Measurements from ENCODE around the gene SPACA4.

SPACA4 gene

DNA sequence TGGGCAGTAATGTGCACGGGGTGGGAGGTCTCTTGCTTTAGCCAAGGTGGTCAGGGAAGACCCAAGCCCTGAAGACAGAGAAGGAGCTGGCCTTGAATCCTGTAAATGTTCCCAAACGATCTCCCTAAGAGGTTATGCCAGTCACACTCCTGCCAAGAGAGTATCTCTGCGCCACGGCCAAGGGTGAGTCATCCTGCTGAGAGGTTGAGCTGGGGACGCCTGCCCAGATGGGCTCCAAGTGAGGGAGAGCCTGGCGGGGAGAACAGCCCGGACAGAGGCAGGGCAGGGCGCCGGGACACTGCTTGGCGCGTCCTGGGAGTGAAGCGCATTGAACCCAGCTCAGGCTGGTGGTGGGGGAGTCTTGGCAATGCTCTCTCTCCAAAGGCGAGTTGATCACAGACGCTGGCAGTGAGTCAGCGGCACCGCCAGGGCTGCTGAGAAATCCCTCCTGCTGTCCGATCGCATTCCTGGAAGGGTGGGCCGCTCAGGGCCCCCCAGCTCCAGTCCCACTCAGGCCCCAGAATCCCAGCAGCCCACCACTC is 38.1 kb upstream of the SPACA4 start:
- no peaks in the 10 kb centered on the region for H3K79me2 ChIP-seq (ENCODE audit: control insufficient read depth, low read length)
- TF ChIP-seq EZH2phosphoT487 (IDR thresholded peaks at IDR 0.05; ENCODE audit: borderline replicate concordance, low read length), result no peak
- TF ChIP-seq, protein P1, sequence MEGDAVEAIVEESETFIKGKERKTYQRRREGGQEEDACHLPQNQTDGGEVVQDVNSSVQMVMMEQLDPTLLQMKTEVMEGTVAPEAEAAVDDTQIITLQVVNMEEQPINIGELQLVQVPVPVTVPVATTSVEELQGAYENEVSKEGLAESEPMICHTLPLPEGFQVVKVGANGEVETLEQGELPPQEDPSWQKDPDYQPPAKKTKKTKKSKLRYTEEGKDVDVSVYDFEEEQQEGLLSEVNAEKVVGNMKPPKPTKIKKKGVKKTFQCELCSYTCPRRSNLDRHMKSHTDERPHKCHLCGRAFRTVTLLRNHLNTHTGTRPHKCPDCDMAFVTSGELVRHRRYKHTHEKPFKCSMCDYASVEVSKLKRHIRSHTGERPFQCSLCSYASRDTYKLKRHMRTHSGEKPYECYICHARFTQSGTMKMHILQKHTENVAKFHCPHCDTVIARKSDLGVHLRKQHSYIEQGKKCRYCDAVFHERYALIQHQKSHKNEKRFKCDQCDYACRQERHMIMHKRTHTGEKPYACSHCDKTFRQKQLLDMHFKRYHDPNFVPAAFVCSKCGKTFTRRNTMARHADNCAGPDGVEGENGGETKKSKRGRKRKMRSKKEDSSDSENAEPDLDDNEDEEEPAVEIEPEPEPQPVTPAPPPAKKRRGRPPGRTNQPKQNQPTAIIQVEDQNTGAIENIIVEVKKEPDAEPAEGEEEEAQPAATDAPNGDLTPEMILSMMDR (IDR thresholded peaks at IDR 0.05; ENCODE audit: low read depth, low read length, poor library complexity, severe bottlenecking), result no peak
- H3K36me3 ChIP-seq (ENCODE audit: control insufficient read depth, low read length), result no peaks in the 10 kb centered on the region
- no peaks in the 10 kb centered on the region for H3K9me2 ChIP-seq (replicated peaks; ENCODE audit: control insufficient read depth, low read length)
- H3K4me1 ChIP-seq (ENCODE audit: control insufficient read depth, low read length), result peaks cover 35% of the 10 kb centered on the region
- peaks cover 7% of the 10 kb centered on the region for H3K27me3 ChIP-seq (ENCODE audit: control insufficient read depth, low read length)
- no peaks in the 10 kb centered on the region for H3F3A ChIP-seq (ENCODE audit: control insufficient read depth, insufficient read depth)
- H3K9me3 ChIP-seq (ENCODE audit: control insufficient read depth, insufficient read depth, low read length), result no peaks in the 10 kb centered on the region
- no peak overlapping the region for H3K27ac ChIP-seq (ENCODE audit: low read depth, low read length)
- H3K4me2 ChIP-seq (ENCODE audit: low read length), result no peak overlapping the region
- no peaks in the 10 kb centered on the region for H4K20me1 ChIP-seq (ENCODE audit: control insufficient read depth, insufficient read depth, low read depth, low read length)
- H3K4me3 ChIP-seq (ENCODE audit: low read length), result no peak overlapping the region

DNA sequence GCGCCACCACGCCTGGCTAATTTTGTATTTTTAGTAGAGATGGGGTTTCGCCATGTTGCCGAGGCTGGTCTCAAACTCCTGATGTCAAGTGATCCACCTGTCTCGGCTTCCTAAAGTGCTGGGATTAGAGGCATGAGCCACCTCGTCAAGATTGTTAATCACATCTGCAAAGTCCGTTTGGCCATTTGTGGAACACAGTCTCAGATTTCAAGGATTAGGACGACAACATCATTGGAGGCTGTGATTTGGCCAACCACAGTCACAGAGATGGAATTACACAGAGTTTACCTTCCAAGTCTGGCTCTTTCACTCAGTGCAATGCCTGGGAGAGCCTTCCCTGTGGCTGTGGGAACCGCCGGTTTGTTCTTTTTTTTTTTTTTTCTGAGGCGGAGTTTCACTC is 36.7 kb upstream of the SPACA4 start:
- H3K4me3 ChIP-seq (ENCODE audit: low read length), result no peak overlapping the region
- no peak overlapping the region for H3K27ac ChIP-seq (ENCODE audit: low read depth, low read length)
- H3F3A ChIP-seq (ENCODE audit: control insufficient read depth, insufficient read depth), result no peaks in the 10 kb centered on the region
- no peaks in the 10 kb centered on the region for H4K20me1 ChIP-seq (ENCODE audit: control insufficient read depth, insufficient read depth, low read depth, low read length)
- no peaks in the 10 kb centered on the region for H3K36me3 ChIP-seq (ENCODE audit: control insufficient read depth, low read length)
- TF ChIP-seq, protein P1 (IDR thresholded peaks at IDR 0.05; ENCODE audit: low read depth, low read length, poor library complexity, severe bottlenecking), result no peak
- TF ChIP-seq EZH2phosphoT487 (IDR thresholded peaks at IDR 0.05; ENCODE audit: borderline replicate concordance, low read length), result no peak
- H3K4me1 ChIP-seq (ENCODE audit: control insufficient read depth, low read length), result peaks cover 30% of the 10 kb centered on the region
- H3K27me3 ChIP-seq (ENCODE audit: control insufficient read depth, low read length), result peaks cover 7% of the 10 kb centered on the region
- no peaks in the 10 kb centered on the region for H3K9me3 ChIP-seq (ENCODE audit: control insufficient read depth, insufficient read depth, low read length)
- H3K79me2 ChIP-seq (ENCODE audit: control insufficient read depth, low read length), result no peaks in the 10 kb centered on the region
- H3K4me2 ChIP-seq (ENCODE audit: low read length), result no peak overlapping the region
- H3K9me2 ChIP-seq (replicated peaks; ENCODE audit: control insufficient read depth, low read length), result no peaks in the 10 kb centered on the region

DNA sequence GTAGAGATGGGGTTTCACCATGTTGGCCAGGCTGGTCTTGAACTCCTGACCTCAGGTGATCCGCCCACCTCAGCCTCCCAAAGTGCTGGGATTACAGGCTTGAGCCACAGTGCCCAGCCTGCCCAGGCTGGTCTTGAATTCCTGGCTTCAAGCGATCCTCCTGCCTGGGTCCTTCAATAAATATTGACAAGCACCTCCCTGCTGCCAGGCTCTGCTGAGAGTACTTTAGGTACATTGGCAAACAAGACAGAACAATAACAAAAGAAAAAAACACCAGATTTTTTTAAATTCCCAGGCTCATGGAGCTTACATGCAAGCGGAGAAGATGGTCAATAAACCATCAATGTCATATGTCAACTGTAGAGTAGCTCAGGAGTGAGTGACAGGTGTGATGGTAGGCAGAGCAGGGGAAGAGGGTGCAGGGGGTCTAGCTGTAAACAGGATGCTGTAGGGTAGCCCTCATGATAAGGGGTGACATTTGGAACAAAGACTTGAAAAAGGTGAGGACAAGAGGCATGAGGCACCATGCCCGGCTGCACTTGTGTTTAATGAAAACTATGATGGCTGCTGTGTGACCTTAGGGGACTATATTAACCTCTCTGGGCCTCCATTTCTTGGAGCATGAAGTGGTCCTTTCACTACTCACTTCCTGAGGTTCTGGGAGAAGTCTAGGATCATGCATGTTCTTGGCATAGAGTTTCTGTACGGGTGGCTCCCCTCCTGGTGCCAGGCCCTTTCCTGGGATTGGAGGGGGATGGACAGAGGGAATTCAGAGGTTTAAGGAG is 35.0 kb upstream of the SPACA4 start:
- H3K4me2 ChIP-seq (ENCODE audit: low read length), result no peak overlapping the region
- no peaks in the 10 kb centered on the region for H3K36me3 ChIP-seq (ENCODE audit: control insufficient read depth, low read length)
- H3K27me3 ChIP-seq (ENCODE audit: control insufficient read depth, low read length), result peaks cover 7% of the 10 kb centered on the region
- TF ChIP-seq, protein P1 (IDR thresholded peaks at IDR 0.05; ENCODE audit: low read depth, low read length, poor library complexity, severe bottlenecking), result no peak
- no peak for TF ChIP-seq EZH2phosphoT487 (IDR thresholded peaks at IDR 0.05; ENCODE audit: borderline replicate concordance, low read length)
- H3K4me3 ChIP-seq (ENCODE audit: low read length), result no peak overlapping the region
- H3K4me1 ChIP-seq (ENCODE audit: control insufficient read depth, low read length), result peaks cover 23% of the 10 kb centered on the region
- H3K9me2 ChIP-seq (replicated peaks; ENCODE audit: control insufficient read depth, low read length), result no peaks in the 10 kb centered on the region
- H4K20me1 ChIP-seq (ENCODE audit: control insufficient read depth, insufficient read depth, low read depth, low read length), result no peaks in the 10 kb centered on the region
- H3K79me2 ChIP-seq (ENCODE audit: control insufficient read depth, low read length), result no peaks in the 10 kb centered on the region
- no peak overlapping the region for H3K27ac ChIP-seq (ENCODE audit: low read depth, low read length)
- H3F3A ChIP-seq (ENCODE audit: control insufficient read depth, insufficient read depth), result no peaks in the 10 kb centered on the region
- no peaks in the 10 kb centered on the region for H3K9me3 ChIP-seq (ENCODE audit: control insufficient read depth, insufficient read depth, low read length)
